Measurements from ENCODE around the gene CERK. TPM values are rescaled to one million over a fixed set of nuclear protein-coding genes. Genes with fewer than 3 reads are reported as not detected.

Gene CERK
- total RNA-seq, 1 experiment from 2014 or later: 45.6 TPM

DNA sequence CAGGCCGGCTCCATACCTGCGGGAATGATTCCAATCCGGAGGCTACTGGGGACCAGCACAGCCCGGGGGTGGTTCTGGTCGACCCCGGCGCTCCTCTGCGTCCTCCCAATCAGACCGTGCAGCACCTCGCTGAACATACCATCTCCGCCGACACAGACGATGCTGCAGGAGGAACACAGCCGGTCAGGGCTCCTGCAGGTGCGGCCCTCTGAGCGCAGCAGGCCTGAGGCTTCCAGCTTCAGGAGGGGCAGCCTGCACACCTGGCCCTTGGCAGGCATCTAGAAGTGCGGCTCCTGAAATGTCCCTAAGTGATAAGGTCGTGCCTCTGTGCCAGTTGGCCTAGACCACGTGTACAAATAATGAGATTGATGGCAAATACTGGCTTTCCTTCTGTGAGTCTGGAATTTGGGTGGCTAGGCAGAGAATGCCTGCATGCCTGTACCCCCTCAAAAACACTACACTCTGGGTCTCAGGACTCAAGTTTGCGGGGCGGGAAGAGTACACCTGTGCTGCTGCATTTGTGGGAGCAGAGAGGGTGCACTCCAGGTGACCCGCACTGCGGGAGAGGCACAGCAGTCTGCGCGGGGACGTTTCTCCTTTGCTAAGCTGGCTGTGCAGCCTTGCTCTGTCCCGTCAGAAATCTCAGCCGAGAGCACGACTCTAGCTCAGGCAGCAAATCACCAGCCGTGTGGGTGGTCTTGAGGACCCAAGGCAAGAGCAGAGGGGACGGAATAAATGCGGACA, 30.1 kb downstream of the CERK start:
- POLR2A ChIA-PET: no interaction called here
- no peak overlapping the region for H3K4me3 Mint-ChIP-seq
- DNase-seq (ENCODE audit: low spot score) (no peak), ATAC-seq (no peak)
- peaks cover 63% of the 10 kb centered on the region for H3K36me3 Mint-ChIP-seq
- no peaks in the 10 kb centered on the region for H3K27me3 Mint-ChIP-seq (ENCODE audit: low read depth)
- no peaks in the 10 kb centered on the region for H3K9me3 Mint-ChIP-seq
- H3K27ac Mint-ChIP-seq: no peak overlapping the region
- H3K4me1 Mint-ChIP-seq: no peaks in the 10 kb centered on the region
- CTCF ChIA-PET: no interaction called here
- TF ChIP-seq MYBL2 (CRISPR knock-in tag; IDR thresholded peaks at IDR 0.05) (no peak), SMAD4 (CRISPR knock-in tag; IDR thresholded peaks at IDR 0.05) (no peak), PRRX2 (CRISPR knock-in tag; IDR thresholded peaks at IDR 0.05) (no peak), ETV6 (CRISPR knock-in tag; IDR thresholded peaks at IDR 0.05) (no peak)
- TF ChIP-seq, protein P1, sequence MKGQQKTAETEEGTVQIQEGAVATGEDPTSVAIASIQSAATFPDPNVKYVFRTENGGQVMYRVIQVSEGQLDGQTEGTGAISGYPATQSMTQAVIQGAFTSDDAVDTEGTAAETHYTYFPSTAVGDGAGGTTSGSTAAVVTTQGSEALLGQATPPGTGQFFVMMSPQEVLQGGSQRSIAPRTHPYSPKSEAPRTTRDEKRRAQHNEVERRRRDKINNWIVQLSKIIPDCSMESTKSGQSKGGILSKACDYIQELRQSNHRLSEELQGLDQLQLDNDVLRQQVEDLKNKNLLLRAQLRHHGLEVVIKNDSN (CRISPR knock-in tag; IDR thresholded peaks at IDR 0.05): no peak
- TF ChIP-seq, protein P2, sequence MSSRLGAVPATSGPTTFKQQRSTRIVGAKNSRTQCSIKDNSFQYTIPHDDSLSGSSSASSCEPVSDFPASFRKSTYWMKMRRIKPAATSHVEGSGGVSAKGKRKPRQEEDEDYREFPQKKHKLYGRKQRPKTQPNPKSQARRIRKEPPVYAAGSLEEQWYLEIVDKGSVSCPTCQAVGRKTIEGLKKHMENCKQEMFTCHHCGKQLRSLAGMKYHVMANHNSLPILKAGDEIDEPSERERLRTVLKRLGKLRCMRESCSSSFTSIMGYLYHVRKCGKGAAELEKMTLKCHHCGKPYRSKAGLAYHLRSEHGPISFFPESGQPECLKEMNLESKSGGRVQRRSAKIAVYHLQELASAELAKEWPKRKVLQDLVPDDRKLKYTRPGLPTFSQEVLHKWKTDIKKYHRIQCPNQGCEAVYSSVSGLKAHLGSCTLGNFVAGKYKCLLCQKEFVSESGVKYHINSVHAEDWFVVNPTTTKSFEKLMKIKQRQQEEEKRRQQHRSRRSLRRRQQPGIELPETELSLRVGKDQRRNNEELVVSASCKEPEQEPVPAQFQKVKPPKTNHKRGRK (CRISPR knock-in tag; IDR thresholded peaks at IDR 0.05; ENCODE audit: borderline replicate concordance): no peak
- TF ChIP-seq, protein P3, sequence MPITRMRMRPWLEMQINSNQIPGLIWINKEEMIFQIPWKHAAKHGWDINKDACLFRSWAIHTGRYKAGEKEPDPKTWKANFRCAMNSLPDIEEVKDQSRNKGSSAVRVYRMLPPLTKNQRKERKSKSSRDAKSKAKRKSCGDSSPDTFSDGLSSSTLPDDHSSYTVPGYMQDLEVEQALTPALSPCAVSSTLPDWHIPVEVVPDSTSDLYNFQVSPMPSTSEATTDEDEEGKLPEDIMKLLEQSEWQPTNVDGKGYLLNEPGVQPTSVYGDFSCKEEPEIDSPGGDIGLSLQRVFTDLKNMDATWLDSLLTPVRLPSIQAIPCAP (CRISPR knock-in tag; IDR thresholded peaks at IDR 0.05): no peak
- TF ChIP-seq, protein P4, sequence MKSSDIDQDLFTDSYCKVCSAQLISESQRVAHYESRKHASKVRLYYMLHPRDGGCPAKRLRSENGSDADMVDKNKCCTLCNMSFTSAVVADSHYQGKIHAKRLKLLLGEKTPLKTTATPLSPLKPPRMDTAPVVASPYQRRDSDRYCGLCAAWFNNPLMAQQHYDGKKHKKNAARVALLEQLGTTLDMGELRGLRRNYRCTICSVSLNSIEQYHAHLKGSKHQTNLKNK (CRISPR knock-in tag; IDR thresholded peaks at IDR 0.05): no peak

DNA sequence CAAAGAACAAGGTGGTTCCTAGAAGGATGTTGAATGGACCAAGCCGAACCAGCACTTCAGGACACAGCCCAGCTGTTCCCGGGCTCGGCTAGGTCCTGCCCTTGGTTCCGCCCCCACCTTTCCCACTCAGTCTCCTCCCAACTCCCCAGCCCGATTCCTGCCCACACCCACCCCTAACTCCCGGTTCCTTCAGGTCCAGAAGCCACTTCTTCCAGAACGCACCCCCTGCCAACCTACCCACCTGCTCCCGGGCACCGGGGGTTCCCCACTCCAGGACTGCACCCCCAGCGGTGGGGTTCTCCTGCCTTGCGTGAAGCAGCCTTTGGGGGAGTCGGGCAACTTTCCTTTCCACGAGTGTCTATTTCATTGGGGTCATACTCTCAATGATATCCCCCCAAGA, 30.7 kb downstream of the CERK start:
- Mint-ChIP-seq H3K9me3 (no peaks in the 10 kb centered on the region), H3K4me1 (no peaks in the 10 kb centered on the region), H3K27me3 (ENCODE audit: low read depth) (no peaks in the 10 kb centered on the region), H3K27ac (no peak overlapping the region), H3K36me3 (peaks cover 65% of the 10 kb centered on the region), H3K4me3 (no peak overlapping the region)
- DNase-seq (ENCODE audit: low spot score) (no peak), ATAC-seq (no peak)
- ChIA-PET CTCF (interaction anchor here (1.6 kb wide), 1 partner anchor 144 kb away, joined by 4 read pairs; no protein-coding TSS in a partner anchor), POLR2A (no interaction called here)
- TF ChIP-seq TP53 (CRISPR knock-in tag; IDR thresholded peaks at IDR 0.05) (no peak), ZNF416 (CRISPR knock-in tag; IDR thresholded peaks at IDR 0.05) (no peak), NFYB (CRISPR knock-in tag; conservative IDR thresholded peaks at IDR 0.05; ENCODE audit: low read depth) (no peak), ZNF263 (CRISPR knock-in tag; IDR thresholded peaks at IDR 0.05; ENCODE audit: low read depth) (no peak), IRF2 (CRISPR knock-in tag; IDR thresholded peaks at IDR 0.05; ENCODE audit: borderline replicate concordance, low read depth) (no peak)
- TF ChIP-seq, protein P5, sequence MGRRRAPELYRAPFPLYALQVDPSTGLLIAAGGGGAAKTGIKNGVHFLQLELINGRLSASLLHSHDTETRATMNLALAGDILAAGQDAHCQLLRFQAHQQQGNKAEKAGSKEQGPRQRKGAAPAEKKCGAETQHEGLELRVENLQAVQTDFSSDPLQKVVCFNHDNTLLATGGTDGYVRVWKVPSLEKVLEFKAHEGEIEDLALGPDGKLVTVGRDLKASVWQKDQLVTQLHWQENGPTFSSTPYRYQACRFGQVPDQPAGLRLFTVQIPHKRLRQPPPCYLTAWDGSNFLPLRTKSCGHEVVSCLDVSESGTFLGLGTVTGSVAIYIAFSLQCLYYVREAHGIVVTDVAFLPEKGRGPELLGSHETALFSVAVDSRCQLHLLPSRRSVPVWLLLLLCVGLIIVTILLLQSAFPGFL (CRISPR knock-in tag; IDR thresholded peaks at IDR 0.05; ENCODE audit: borderline replicate concordance): no peak
- TF ChIP-seq, protein P6, sequence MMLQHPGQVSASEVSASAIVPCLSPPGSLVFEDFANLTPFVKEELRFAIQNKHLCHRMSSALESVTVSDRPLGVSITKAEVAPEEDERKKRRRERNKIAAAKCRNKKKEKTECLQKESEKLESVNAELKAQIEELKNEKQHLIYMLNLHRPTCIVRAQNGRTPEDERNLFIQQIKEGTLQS (CRISPR knock-in tag; conservative IDR thresholded peaks at IDR 0.05): no peak

DNA sequence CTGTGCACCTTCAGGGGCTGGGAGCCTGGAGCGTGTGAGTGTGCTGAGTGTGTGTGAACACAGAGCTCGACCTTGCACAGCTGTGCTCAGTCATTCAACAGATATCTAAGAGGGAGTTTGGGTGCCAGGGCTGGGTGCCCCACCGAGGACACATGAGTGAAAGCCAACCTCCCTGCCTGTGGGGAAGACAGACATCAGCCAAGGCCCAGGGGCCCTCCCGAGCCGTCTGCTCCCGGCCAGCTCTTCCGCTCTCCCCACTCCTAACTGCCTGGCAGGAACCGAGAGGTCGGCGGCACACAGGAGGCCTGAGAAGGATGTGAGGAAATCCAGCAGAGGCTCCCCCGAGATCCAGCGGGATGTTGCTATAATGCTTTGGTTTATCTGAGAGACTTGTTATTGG, 32.0 kb downstream of the CERK start:
- no peak for DNase-seq (ENCODE audit: low spot score)
- no peak for ATAC-seq
- no peaks in the 10 kb centered on the region for H3K4me1 Mint-ChIP-seq
- H3K9me3 Mint-ChIP-seq: no peaks in the 10 kb centered on the region
- H3K36me3 Mint-ChIP-seq: peaks cover 55% of the 10 kb centered on the region
- H3K27me3 Mint-ChIP-seq (ENCODE audit: low read depth): no peaks in the 10 kb centered on the region
- H3K27ac Mint-ChIP-seq: no peak overlapping the region
- POLR2A ChIA-PET: no interaction called here
- H3K4me3 Mint-ChIP-seq: no peak overlapping the region
- CTCF ChIA-PET: interaction anchor here (1.6 kb wide), 1 partner anchor 143 kb away, joined by 4 read pairs; no protein-coding TSS in a partner anchor
- TF ChIP-seq, protein P7, sequence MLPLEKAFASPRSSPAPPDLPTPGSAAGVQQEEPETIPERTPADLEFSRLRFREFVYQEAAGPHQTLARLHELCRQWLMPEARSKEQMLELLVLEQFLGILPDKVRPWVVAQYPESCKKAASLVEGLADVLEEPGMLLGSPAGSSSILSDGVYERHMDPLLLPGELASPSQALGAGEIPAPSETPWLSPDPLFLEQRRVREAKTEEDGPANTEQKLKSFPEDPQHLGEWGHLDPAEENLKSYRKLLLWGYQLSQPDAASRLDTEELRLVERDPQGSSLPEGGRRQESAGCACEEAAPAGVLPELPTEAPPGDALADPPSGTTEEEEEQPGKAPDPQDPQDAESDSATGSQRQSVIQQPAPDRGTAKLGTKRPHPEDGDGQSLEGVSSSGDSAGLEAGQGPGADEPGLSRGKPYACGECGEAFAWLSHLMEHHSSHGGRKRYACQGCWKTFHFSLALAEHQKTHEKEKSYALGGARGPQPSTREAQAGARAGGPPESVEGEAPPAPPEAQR (CRISPR knock-in tag; IDR thresholded peaks at IDR 0.05): no peak
- TF ChIP-seq, protein P8, sequence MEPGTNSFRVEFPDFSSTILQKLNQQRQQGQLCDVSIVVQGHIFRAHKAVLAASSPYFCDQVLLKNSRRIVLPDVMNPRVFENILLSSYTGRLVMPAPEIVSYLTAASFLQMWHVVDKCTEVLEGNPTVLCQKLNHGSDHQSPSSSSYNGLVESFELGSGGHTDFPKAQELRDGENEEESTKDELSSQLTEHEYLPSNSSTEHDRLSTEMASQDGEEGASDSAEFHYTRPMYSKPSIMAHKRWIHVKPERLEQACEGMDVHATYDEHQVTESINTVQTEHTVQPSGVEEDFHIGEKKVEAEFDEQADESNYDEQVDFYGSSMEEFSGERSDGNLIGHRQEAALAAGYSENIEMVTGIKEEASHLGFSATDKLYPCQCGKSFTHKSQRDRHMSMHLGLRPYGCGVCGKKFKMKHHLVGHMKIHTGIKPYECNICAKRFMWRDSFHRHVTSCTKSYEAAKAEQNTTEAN (CRISPR knock-in tag; IDR thresholded peaks at IDR 0.05): no peak
- TF ChIP-seq EMX1 (CRISPR knock-in tag; IDR thresholded peaks at IDR 0.05): no peak
- TF ChIP-seq, protein P9, sequence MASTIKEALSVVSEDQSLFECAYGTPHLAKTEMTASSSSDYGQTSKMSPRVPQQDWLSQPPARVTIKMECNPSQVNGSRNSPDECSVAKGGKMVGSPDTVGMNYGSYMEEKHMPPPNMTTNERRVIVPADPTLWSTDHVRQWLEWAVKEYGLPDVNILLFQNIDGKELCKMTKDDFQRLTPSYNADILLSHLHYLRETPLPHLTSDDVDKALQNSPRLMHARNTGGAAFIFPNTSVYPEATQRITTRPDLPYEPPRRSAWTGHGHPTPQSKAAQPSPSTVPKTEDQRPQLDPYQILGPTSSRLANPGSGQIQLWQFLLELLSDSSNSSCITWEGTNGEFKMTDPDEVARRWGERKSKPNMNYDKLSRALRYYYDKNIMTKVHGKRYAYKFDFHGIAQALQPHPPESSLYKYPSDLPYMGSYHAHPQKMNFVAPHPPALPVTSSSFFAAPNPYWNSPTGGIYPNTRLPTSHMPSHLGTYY (CRISPR knock-in tag; IDR thresholded peaks at IDR 0.05): no peak
- no peak for TF ChIP-seq NFATC4 (CRISPR knock-in tag; IDR thresholded peaks at IDR 0.05)
- no peak for TF ChIP-seq GTF2I (CRISPR knock-in tag; conservative IDR thresholded peaks at IDR 0.05)
- no peak for TF ChIP-seq ZNF263 (CRISPR knock-in tag; IDR thresholded peaks at IDR 0.05; ENCODE audit: low read depth)
- no peak for TF ChIP-seq IRF2 (CRISPR knock-in tag; IDR thresholded peaks at IDR 0.05; ENCODE audit: borderline replicate concordance, low read depth)
- TF ChIP-seq ZNF219 (CRISPR knock-in tag; IDR thresholded peaks at IDR 0.05; ENCODE audit: borderline replicate concordance): no peak
- no peak for TF ChIP-seq JUN (CRISPR knock-in tag; IDR thresholded peaks at IDR 0.05)
- no peak for TF ChIP-seq TEAD4 (CRISPR knock-in tag; IDR thresholded peaks at IDR 0.05)

Measured in WTC11 (cell line).